HL-60 (cell line): ENCODE results near the gene CEP72.
"Not testable (repeated sequence)": the region's sequence is repeated elsewhere in the genome, so short reads cannot be mapped to it uniquely, and the experiment has no call there.

Experiments
- DNase-seq, 2 experiments: peaks; one replicate each; pipeline ENCODE4 v3.0.0-alpha.2; 2010 to 2020; ENCODE audit warnings: low read depth in 1 of 2, low spot score in 1 of 2
- H3K27ac ChIP-seq: fragments of 250-450 bp; sonication (Bioruptor Pico); replicated peaks from 2 replicates; pipeline ENCODE4 v1.5.1; 2020; ENCODE audit warnings: mild to moderate bottlenecking, moderate library complexity
- H3K27me3 ChIP-seq: fragments of 250-450 bp; sonication (Bioruptor Pico); 2 replicates; pipeline ENCODE4 v1.5.1; 2021; ENCODE audit warnings: mild to moderate bottlenecking, moderate library complexity; ENCODE audit not compliant: insufficient read depth, poor library complexity, severe bottlenecking
- H3K4me3 ChIP-seq: replicated peaks from 2 replicates; pipeline ENCODE4 v1.5.1; 2011; ENCODE audit warnings: mild to moderate bottlenecking, control low read depth, low read length; ENCODE audit not compliant: insufficient read depth
- GABPA ChIP-seq: IDR thresholded peaks from 2 replicates; pipeline ENCODE4 v1.6.1; 2012; ENCODE audit warnings: low read depth
- POLR2AphosphoS5 ChIP-seq: IDR thresholded peaks from 2 replicates; pipeline ENCODE4 v1.6.1; 2012; ENCODE audit warnings: low read depth
- SPI1 ChIP-seq: IDR thresholded peaks from 2 replicates; pipeline ENCODE4 v1.6.1; 2012; ENCODE audit warnings: low read depth, mild to moderate bottlenecking, borderline replicate concordance
- TF ChIP-seq, protein P1 (sequence below): IDR thresholded peaks from 2 replicates; pipeline ENCODE4 v1.6.1; 2012; ENCODE audit warnings: low read depth; ENCODE audit not compliant: insufficient replicate concordance
- TF ChIP-seq, protein P2 (sequence below): IDR thresholded peaks from one replicate; pipeline ENCODE4 v1.5.1; 2011; ENCODE audit warnings: low read length, control low read depth, inconsistent platforms; ENCODE audit not compliant: insufficient read depth

Gene CEP72

DNA sequence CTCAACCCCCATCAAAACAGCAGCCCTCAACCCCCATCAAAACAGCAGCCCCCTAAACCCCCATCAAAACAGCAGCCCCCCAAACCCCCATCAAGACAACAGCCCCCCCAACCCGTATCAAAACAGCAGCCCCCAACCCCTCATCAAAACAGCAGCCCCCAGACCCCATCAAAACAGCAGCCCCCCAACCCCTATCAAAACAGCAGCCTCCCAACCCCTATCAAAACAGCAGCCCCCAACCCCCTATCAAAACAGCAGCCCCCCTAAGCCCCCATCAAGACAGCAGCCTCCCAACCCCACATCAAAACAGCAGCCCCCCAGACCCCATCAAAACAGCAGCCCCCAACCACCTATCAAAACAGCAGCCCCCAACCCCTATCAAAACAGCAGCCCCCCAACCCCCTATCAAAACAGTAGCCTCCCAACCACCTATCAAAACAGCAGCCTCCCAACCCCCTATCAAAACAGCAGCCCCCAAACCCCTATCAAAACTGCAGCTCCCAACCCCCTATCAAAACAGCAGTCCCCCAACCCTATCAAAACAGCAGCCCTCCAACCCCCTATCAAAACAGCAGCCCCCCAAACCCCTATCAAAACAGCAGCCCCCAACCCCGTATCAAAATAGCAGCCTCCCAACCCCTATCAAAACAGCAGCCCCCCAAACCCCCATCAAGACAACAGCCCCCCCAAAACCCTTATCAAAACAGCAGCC lies 79.8 kb downstream of the CEP72 start:
- H3K4me3 ChIP-seq, result no peak overlapping the region
- H3K27me3 ChIP-seq, result no peaks in the 10 kb centered on the region
- TF ChIP-seq, protein P1, sequence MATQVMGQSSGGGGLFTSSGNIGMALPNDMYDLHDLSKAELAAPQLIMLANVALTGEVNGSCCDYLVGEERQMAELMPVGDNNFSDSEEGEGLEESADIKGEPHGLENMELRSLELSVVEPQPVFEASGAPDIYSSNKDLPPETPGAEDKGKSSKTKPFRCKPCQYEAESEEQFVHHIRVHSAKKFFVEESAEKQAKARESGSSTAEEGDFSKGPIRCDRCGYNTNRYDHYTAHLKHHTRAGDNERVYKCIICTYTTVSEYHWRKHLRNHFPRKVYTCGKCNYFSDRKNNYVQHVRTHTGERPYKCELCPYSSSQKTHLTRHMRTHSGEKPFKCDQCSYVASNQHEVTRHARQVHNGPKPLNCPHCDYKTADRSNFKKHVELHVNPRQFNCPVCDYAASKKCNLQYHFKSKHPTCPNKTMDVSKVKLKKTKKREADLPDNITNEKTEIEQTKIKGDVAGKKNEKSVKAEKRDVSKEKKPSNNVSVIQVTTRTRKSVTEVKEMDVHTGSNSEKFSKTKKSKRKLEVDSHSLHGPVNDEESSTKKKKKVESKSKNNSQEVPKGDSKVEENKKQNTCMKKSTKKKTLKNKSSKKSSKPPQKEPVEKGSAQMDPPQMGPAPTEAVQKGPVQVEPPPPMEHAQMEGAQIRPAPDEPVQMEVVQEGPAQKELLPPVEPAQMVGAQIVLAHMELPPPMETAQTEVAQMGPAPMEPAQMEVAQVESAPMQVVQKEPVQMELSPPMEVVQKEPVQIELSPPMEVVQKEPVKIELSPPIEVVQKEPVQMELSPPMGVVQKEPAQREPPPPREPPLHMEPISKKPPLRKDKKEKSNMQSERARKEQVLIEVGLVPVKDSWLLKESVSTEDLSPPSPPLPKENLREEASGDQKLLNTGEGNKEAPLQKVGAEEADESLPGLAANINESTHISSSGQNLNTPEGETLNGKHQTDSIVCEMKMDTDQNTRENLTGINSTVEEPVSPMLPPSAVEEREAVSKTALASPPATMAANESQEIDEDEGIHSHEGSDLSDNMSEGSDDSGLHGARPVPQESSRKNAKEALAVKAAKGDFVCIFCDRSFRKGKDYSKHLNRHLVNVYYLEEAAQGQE, result no peak
- no peak for TF ChIP-seq SPI1
- TF ChIP-seq, protein P2, sequence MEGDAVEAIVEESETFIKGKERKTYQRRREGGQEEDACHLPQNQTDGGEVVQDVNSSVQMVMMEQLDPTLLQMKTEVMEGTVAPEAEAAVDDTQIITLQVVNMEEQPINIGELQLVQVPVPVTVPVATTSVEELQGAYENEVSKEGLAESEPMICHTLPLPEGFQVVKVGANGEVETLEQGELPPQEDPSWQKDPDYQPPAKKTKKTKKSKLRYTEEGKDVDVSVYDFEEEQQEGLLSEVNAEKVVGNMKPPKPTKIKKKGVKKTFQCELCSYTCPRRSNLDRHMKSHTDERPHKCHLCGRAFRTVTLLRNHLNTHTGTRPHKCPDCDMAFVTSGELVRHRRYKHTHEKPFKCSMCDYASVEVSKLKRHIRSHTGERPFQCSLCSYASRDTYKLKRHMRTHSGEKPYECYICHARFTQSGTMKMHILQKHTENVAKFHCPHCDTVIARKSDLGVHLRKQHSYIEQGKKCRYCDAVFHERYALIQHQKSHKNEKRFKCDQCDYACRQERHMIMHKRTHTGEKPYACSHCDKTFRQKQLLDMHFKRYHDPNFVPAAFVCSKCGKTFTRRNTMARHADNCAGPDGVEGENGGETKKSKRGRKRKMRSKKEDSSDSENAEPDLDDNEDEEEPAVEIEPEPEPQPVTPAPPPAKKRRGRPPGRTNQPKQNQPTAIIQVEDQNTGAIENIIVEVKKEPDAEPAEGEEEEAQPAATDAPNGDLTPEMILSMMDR, result no peak
- TF ChIP-seq GABPA, result no peak
- TF ChIP-seq POLR2AphosphoS5, result no peak
- DNase-seq, result no peak
- no peak overlapping the region for H3K27ac ChIP-seq

DNA sequence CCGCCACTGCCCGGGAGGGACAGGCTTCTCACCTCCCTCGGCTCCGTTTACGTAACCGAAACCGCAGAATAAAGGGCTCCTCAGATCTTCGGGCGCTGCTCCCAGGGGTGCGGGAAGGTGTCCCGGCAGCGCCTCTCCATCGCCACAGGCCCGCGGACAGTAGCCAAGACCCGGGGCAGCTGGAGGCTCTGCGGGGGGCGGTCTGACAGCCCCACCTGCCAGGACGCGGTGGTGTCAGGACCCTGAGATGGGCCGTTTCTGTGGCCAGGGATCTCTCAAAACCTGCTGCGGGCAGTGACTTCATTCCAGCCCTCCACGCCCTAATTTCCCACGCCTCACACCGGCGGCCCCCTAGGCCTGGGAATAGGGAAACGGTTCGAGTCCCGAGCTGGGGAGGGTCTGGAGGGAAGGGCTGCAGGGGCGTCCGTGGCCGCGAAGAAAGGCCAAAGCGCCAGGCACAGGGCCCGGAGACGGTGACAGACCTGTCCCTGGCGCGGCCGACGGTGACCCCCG lies 80.4 kb downstream of the CEP72 start:
- not testable (repeated sequence) for H3K27me3 ChIP-seq, DNase-seq, H3K27ac ChIP-seq
- H3K4me3 ChIP-seq, result peak overlapping the region; percentile 14; the same call in 1 of the 2 replicates

DNA sequence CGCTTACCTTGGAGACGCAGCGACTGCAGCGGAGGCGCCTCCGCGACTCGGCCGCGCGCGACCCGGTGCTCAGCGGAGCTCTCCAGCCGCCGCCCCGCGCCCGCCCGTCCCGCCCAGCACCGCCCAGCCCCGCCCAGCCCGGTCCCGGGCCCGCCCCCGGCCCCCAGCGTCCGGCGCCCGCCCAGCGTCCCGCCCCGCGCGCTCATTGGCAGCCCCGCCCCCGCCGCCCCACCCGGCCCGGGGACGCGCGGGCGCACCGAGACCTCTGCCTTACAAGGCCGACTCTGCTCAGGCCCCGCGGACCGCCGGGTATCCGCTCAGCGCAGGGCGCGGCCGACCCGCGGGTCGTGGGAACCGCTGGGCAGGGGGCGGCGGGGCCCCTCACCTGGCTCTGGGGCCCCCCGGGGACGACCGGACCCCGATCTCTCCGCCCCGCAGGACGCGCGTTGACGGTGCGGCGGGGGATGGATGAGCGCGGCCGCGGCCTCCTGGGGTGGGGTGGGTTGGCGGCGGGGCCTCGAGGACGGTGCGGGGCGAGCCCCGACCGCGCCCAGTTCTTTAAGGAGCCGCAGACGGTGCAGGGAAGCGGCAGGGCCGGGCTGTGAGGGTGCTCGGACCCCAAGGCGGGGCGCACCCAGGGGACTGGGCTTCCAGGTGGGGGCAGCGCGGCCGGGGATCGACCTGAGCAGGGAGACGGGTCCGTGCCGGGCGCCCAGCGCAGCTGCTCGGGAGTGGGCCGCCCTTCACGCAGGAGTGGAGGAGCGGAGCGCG lies 81.3 kb downstream of the CEP72 start, which contains the start of gene TPPP:
TPPP (minus strand) TSS at position 82 of the 771 bp plus-strand sequence. CDS start 15,292 bp downstream, outside the sequence.
- peak within 1 kb of the TSS; percentile 26 for H3K4me3 ChIP-seq
- H3K27me3 ChIP-seq, DNase-seq, H3K27ac ChIP-seq: not testable (repeated sequence)

DNA sequence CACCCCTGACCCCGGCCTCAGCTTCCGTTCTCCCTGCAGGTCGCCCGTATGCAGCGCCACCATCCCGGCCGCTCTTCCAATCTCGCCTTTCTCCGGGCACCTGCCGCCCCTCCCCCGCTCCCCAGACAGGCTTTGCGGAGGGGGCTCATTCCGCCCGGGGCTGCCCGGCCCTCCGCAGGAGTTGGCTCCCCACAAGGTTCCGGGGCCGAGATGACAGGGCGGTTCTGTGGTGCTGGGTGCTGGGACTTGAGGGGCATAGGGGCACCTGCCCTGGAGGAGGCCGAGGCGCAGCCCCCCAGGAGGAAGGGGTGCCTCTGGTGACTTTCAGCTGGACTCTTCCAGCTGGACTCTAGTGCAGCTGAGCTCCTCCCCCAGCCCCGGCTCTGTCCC lies 81.9 kb downstream of the CEP72 start:
- not testable (repeated sequence) for DNase-seq, H3K27ac ChIP-seq, H3K27me3 ChIP-seq
- peak overlapping the region; percentile 26; the same call in 1 of the 2 replicates for H3K4me3 ChIP-seq

DNA sequence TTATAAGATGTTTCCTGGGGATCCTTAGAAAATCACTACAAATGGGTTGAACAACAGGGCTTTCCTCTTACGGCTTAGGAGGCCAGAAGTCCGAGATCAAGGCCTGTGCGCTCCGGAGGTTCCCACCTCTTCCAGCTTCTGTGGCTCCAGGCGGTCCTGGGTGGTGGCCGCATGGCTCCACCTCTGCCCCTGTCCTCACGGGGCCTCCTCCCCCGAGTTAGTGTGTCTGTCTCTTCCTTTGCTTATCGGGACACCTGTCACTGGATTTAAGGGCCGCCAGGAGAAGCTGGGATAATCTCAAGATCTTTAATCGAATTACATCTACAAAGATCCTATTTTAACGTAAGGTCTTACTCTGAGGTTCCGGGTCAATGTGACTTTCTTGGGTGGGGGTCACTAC lies 83.3 kb downstream of the CEP72 start:
- H3K27me3 ChIP-seq, H3K4me3 ChIP-seq, DNase-seq, H3K27ac ChIP-seq: not testable (repeated sequence)

DNA sequence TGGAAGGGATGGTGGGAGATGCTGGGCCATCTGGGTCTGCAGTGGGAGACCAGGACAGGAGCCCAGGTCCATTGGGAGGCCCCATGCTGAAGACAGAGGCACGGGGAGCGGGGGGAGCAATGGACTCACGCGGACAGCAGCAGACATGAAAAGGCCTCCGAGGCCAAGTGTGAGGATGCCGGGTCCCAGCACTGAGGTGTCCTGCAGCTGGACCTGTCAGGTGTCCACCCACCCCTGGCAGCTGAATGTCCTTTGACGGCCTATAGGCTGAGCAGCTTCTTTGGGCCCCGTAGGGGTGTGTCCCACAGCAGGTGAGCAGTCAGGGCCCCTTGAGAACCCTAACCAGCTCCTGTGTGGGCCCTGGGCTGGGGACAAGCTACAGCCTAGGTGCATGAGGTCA lies 84.1 kb downstream of the CEP72 start:
- DNase-seq, H3K27ac ChIP-seq, H3K27me3 ChIP-seq, H3K4me3 ChIP-seq: not testable (repeated sequence)

DNA sequence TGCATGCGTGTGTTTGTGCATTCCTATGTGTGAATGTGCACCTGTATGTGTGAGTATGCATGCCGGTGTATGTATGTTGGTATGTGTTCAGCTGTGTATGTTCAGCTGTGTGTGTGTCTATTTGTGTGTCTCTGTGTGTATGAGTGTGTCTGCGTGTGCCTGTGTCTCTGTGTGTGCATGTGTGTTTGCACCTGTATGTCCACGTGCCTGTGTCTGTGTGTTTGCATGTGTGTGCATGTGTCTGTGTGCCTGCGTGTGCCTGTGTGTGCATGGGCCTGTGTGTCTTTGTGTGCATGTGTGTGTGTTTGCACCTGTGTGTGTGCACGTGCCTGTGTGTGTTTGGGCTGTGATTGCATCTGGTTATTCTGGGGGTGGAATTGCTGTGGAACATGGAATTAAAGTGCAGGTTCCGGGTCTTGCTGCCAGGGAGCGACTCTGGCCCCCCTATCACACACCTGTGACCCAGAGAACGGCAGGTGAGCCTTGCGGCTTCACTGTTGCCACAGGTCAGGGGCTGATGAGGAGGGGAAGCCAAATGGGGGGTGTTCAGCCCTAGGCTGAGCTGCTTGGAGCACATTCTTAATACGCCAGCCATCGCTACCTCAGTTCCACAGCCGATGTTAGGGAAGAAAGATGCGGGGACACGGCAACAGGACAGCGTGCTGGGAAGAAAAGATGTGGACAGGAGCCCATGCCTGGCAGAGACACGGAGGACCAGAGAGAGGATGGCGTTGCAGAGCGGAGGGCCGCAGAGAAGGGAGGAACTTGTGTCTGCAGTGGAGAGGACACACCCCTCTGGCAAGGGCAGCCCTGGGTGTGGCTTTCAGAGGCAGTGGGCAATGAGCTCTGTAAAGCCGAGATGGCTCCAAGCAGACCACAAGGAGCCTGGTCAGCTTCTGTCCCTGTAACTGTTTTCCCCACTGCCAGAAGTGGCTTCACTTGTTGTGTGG lies 84.9 kb downstream of the CEP72 start:
- DNase-seq, H3K4me3 ChIP-seq, H3K27ac ChIP-seq, H3K27me3 ChIP-seq: not testable (repeated sequence)
